Esophagus squamous epithelium (tissue), 4 donors: ENCODE measurements around the gene MED7.

Experiments used
- POLR2A ChIP-seq, 4 donors: fragments of 450-650 bp; IDR thresholded peaks; one replicate each; pipeline ENCODE4 v1.6.1; 2017; ENCODE audit warnings: antibody characterized with exemption in 4 of 4, mild to moderate bottlenecking in 4 of 4, moderate library complexity in 3 of 4
- TF ChIP-seq, protein P1 (sequence below), 6 experiments: fragments of 450-650 bp in 4 of 6; fragments of 200-600 bp in 2 of 6; sonication (generic) in 2 of 6; IDR thresholded peaks; one replicate each; pipeline ENCODE4 v1.5.1; 2016 to 2019; ENCODE audit warnings: antibody characterized with exemption in 6 of 6, mild to moderate bottlenecking in 4 of 6, moderate library complexity in 4 of 6

DNA sequence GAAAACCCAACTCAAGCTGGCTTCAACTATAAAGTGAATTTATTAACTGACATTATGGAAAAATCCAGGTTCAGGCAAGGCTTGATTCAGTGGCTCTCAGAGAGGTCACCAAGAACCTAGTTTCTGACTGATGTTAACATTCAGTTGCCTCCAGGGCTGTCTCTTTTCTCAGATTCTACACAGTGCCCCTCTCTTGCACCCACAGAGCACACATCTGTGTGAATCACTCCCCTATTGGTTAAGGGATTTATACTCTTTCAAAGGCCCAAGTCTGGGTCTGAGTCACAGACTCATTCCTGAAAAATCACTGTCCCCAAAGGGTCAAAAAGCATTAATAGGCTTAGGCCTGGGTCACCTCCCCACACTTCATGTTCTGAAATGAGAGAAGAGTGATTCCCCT is 27.7 kb downstream of the MED7 start:
- TF ChIP-seq, protein P1, sequence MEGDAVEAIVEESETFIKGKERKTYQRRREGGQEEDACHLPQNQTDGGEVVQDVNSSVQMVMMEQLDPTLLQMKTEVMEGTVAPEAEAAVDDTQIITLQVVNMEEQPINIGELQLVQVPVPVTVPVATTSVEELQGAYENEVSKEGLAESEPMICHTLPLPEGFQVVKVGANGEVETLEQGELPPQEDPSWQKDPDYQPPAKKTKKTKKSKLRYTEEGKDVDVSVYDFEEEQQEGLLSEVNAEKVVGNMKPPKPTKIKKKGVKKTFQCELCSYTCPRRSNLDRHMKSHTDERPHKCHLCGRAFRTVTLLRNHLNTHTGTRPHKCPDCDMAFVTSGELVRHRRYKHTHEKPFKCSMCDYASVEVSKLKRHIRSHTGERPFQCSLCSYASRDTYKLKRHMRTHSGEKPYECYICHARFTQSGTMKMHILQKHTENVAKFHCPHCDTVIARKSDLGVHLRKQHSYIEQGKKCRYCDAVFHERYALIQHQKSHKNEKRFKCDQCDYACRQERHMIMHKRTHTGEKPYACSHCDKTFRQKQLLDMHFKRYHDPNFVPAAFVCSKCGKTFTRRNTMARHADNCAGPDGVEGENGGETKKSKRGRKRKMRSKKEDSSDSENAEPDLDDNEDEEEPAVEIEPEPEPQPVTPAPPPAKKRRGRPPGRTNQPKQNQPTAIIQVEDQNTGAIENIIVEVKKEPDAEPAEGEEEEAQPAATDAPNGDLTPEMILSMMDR (IDR thresholded peaks at IDR 0.05), result no peak
- TF ChIP-seq POLR2A (IDR thresholded peaks at IDR 0.05), result no peak
